KOPT-K1 (cell line): ENCODE measurements around the gene RPL41.
A peak's percentile ranks its signal among the peaks of the same experiment; 100 is the strongest.
"Not testable (repeated sequence)": the region's sequence is repeated elsewhere in the genome, so short reads cannot be mapped to it uniquely, and the experiment has no call there.

ENCODE experiments used
- H3K27ac ChIP-seq: fragments of 200-600 bp; sonication (generic); 2 replicates; pipeline ENCODE4 v1.5.1; 2016; ENCODE audit warnings: antibody characterized with exemption, mild to moderate bottlenecking, low read depth, low read length; ENCODE audit not compliant: poor library complexity, severe bottlenecking
- H3K36me3 ChIP-seq: fragments of 200-600 bp; sonication (generic); 2 replicates; pipeline ENCODE4 v1.5.1; 2017; ENCODE audit warnings: antibody characterized with exemption, mild to moderate bottlenecking, low read length, moderate library complexity; ENCODE audit not compliant: insufficient read depth
- H3K9me3 ChIP-seq: fragments of 200-600 bp; sonication (generic); 2 replicates; pipeline ENCODE4 v1.5.1; 2017; ENCODE audit warnings: antibody characterized with exemption, low read length, mild to moderate bottlenecking; ENCODE audit not compliant: insufficient read depth, poor library complexity, severe bottlenecking

The RPL41 gene

DNA sequence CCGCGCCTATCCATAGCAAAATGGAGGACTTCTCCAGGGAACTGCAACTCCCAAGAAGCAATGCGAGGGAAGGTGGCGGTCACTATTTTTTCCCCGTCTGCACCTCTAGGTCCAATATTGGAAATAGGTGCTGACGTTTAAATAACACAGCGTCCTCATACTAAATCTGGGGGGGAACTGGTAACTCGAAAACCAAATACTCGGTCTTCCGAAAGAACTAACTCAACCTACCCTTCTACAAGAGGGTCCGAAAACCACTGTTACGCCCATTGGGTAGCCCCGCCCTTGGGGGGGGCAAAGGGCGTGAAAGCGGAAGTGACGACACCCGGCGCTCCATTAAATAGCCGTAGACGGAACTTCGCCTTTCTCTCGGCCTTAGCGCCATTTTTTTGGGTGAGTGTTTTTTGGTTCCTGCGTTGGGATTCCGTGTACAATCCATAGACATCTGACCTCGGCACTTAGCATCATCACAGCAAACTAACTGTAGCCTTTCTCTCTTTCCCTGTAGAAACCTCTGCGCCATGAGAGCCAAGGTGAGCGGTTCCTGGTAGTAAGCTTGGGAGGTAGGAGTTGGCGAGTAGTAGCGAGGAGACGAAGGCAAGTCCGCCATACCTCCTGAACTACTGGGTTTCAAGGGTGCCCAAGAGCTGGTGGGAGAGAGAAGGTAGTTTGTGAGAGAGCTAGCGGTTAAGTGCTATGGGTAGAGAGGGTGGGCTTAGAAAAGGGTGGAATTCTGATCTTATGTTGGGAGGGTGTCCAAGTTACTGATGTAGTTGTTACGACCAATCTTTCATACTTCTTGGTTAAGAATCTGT lies at the start of gene RPL41:
Gene RPL41, plus strand, starts transcription at position 367 of the 815 bp plus-strand sequence.
- H3K36me3 ChIP-seq, result peaks cover 51% of the 10 kb centered on the region
- peaks cover 6% of the 10 kb centered on the region for H3K9me3 ChIP-seq
- peak within 1 kb of the TSS; percentile 84 for H3K27ac ChIP-seq

- no peaks in the 10 kb centered on the region for H3K36me3 ChIP-seq
Observed at GRCh38 chr12:56071648-56072047, 44.8 kb upstream of the RPL41 start.

GRCh38 chr12:56074396-56074795 lies 42.0 kb upstream of the RPL41 start:
- Histone ChIP-seq H3K9me3 (no peaks in the 10 kb centered on the region), H3K27ac (no peak overlapping the region), H3K36me3 (no peaks in the 10 kb centered on the region)

More at GRCh38 chr12:56071648-56072047, 44.8 kb upstream of the RPL41 start:
- Histone ChIP-seq H3K27ac (no peak overlapping the region), H3K9me3 (no peaks in the 10 kb centered on the region)

- H3K36me3 ChIP-seq, H3K27ac ChIP-seq, H3K9me3 ChIP-seq: not testable (repeated sequence)
Observed at GRCh38 chr12:56077966-56078365, 38.5 kb upstream of the RPL41 start.

- Histone ChIP-seq H3K27ac (no peak overlapping the region), H3K36me3 (no peaks in the 10 kb centered on the region), H3K9me3 (no peaks in the 10 kb centered on the region)
Observed at GRCh38 chr12:56078427-56078826, 38.0 kb upstream of the RPL41 start.

DNA sequence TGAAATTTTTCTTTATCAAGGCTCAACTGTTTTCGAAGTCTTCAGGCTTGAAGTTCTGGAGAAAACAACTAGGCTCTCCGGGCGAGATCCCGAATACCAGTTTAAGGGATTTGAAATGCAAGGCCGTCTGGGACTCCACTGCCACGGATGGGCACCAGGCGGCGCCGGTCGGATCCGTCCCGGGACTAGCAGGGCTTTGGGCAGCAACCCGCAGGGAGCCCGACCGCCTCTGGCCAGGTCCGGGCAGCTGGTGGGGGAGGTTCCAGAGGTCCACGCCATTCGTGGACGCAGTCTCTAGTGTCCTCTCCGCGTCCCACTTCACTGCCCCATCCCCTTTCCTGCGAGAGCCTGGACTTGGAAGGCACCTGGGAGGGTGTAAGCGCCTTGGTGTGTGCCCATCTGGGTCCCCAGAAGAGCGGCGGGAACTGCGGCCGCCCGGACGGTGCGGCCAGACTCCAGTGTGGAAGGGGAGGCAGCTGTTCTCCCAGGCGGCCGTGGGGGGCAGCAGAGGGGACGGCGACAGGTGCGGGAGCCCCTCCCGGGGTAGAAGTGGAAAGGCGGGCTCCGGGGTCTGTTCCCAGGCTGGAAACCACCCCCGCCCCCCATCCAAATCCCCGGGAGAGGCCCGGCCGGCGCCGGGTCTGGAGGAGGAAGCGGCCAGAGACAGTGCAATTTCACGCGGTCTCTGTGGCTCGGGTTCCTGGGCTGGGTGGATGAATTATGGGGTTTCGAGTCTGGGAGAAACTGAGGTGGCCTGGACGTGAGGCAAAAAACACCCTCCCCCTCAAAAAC lies 37.3 kb upstream of the RPL41 start:
- no peaks in the 10 kb centered on the region for H3K9me3 ChIP-seq
- no peaks in the 10 kb centered on the region for H3K36me3 ChIP-seq
- H3K27ac ChIP-seq, result no peak overlapping the region

DNA sequence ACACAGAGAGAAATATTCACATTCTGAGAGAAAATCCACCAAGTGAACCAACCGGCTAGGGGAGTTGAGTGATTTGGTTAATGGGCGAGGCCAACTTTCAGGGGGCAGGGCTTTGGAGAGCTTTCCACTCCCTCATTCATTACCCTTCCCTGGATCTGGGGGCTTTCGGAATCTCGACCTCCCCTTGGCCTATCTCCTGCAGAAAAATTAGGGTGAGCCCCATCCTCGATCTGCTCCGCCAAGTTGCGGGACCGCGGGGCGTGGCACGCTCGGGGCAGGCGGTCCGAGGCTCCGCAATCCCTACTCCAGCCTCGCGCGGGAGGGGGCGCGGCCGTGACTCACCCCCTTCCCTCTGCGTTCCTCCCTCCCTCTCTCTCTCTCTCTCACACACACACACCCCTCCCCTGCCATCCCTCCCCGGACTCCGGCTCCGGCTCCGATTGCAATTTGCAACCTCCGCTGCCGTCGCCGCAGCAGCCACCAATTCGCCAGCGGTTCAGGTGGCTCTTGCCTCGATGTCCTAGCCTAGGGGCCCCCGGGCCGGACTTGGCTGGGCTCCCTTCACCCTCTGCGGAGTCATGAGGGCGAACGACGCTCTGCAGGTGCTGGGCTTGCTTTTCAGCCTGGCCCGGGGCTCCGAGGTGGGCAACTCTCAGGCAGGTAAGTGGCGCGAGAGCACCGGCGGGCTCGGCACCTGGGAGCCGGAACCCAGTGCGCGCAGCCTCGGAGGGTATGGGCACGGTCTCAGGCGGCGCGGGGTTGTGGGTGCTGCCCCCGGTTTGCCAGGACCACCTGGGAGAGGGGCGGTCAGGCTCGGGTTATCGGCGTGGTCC lies 36.5 kb upstream of the RPL41 start, which contains the start of gene ERBB3:
Gene ERBB3, plus strand, starts transcription at position 443 of the 833 bp plus-strand sequence. Its CDS starts 136 bp downstream, at position 579.
- Histone ChIP-seq H3K9me3 (no peaks in the 10 kb centered on the region), H3K27ac (no peak within 1 kb of the TSS), H3K36me3 (no peaks in the 10 kb centered on the region)

GRCh38 chr12:56080556-56081138 lies 35.8 kb upstream of the RPL41 start:
- Histone ChIP-seq H3K9me3 (no peaks in the 10 kb centered on the region), H3K36me3 (no peaks in the 10 kb centered on the region), H3K27ac (no peak overlapping the region)

GRCh38 chr12:56081393-56082347 lies 34.8 kb upstream of the RPL41 start:
- H3K36me3 ChIP-seq, result no peaks in the 10 kb centered on the region
- H3K27ac ChIP-seq, result no peak overlapping the region
- no peaks in the 10 kb centered on the region for H3K9me3 ChIP-seq

DNA sequence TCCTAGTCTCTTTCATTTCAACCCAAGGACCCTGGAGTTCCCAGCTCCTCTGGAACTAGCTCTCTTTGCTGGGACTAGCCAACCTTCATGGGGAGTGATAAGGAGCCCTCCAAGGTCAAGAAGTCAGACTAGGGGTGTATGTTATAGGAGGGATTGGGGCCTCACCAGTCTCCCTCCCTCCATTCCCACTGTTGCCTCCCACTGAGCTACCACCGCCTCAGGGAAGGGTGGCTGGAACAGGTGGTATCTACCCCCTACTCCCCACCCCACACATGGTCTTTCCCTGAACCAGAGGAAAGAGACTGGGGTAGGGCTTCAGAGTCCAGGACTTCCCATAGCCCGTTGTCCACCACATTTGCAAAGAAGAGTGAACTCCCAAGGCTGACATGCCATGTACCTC lies 34.1 kb upstream of the RPL41 start:
- no peak overlapping the region for H3K27ac ChIP-seq
- H3K36me3 ChIP-seq, result no peaks in the 10 kb centered on the region
- H3K9me3 ChIP-seq, result no peaks in the 10 kb centered on the region

- H3K9me3 ChIP-seq, result no peaks in the 10 kb centered on the region
- no peaks in the 10 kb centered on the region for H3K36me3 ChIP-seq
- H3K27ac ChIP-seq, result no peak overlapping the region
Observed at GRCh38 chr12:56082967-56083366, 33.5 kb upstream of the RPL41 start.

GRCh38 chr12:56084958-56085543 lies 31.4 kb upstream of the RPL41 start:
- H3K9me3 ChIP-seq, result no peaks in the 10 kb centered on the region
- no peaks in the 10 kb centered on the region for H3K36me3 ChIP-seq
- no peak overlapping the region for H3K27ac ChIP-seq

DNA sequence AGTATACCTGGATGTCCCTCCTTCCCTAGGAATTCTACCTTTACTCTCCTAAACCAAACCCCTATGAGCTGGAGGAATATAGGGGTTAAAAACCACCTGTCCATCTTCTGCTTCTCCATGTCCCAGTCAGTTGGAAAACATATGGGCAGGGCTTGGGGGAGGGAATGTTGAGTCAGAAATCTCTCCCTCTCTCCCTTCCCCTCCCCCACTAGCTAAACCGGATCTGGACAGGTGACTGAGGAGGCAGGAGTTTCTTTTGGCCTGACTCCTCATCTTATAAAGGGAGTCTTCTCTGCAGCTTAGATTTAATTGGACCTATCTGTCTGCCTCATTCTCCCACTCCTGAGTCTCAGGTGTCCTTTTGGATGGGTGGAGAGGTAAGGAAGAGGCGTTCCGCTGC lies 30.3 kb upstream of the RPL41 start:
- Histone ChIP-seq H3K36me3 (no peaks in the 10 kb centered on the region), H3K9me3 (no peaks in the 10 kb centered on the region), H3K27ac (no peak overlapping the region)
